ENCODE results near the gene HDAC7. TPM values are rescaled to one million over a fixed set of nuclear protein-coding genes. Genes with fewer than 3 reads are reported as not detected.

The HDAC7 gene
- total and polyA plus RNA-seq, 5 donors from 2014 or later, result 14.0 to 163 (median 15.4) TPM

GRCh38 chr12:47824635-47825034, 4.9 kb upstream of the HDAC7 start:
- H3K27me3 Mint-ChIP-seq, result no peaks in the 10 kb centered on the region
- ATAC-seq (ENCODE audit: low read depth in 2 of 2) (no peak), DNase-seq (no peak)
- H3K4me3 Mint-ChIP-seq, result peak overlapping the region; percentile 43 to 93 (median 73)
- H3K36me3 Mint-ChIP-seq, result no peaks in the 10 kb centered on the region
- Histone ChIP-seq H3K36me3 (ENCODE audit: control insufficient read depth, insufficient read depth, low read length) (no peaks in the 10 kb centered on the region), H3K4me1 (ENCODE audit: control insufficient read depth, insufficient read depth, low read length, poor library complexity, severe bottlenecking) (peaks cover 71% of the 10 kb centered on the region), H3K9me3 (ENCODE audit: control insufficient read depth in 2 of 2, low read length in 2 of 2) (no peaks in the 10 kb centered on the region), H3K27ac (ENCODE audit: insufficient read depth, low read length, poor library complexity, severe bottlenecking) (peak overlapping the region; percentile 74), H3K27me3 (ENCODE audit: control insufficient read depth, insufficient read depth, low read length) (no peaks in the 10 kb centered on the region), H3K4me3 (ENCODE audit: low read depth, low read length) (peak overlapping the region; percentile 37)
- H3K27ac Mint-ChIP-seq, result peak overlapping the region; percentile 92 to 97 (median 93)
- H3K9me3 Mint-ChIP-seq, result no peaks in the 10 kb centered on the region
- peaks cover 19 to 92% (median 59%) of the 10 kb centered on the region in 4 donors for H3K4me1 Mint-ChIP-seq

DNA sequence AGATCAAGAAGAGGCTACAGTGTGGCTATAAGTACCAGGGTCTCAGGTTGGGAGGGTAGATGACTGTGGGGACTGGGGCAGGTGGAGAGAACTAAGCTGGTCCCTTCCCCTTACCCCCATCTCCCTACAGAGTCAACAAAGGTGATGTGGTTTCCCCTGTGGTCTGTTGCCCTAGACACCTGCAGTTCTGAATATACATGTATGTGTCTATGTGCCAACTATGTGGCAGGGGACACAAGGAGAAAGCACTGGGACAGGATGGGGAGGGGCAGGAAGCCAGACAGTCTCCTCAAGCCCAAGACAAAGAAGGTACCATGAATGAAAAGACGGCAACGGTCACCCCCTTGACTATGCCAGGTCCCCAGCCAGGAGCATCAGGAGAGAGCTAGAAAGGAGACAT, 4.5 kb upstream of the HDAC7 start:
- peak overlapping the region; percentile 43 to 93 (median 73) for H3K4me3 Mint-ChIP-seq
- no peaks in the 10 kb centered on the region for H3K36me3 ChIP-seq (ENCODE audit: control insufficient read depth, insufficient read depth, low read length)
- peaks cover 67% of the 10 kb centered on the region for H3K4me1 ChIP-seq (ENCODE audit: control insufficient read depth, insufficient read depth, low read length, poor library complexity, severe bottlenecking)
- DNase-seq (peak in 2 of 3 donors; percentile 57 to 87), ATAC-seq (ENCODE audit: low read depth in 2 of 2) (peak; percentile 23 to 43)
- peak overlapping the region; percentile 37 for H3K4me3 ChIP-seq (ENCODE audit: low read depth, low read length)
- H3K9me3 Mint-ChIP-seq, result no peaks in the 10 kb centered on the region
- no peaks in the 10 kb centered on the region for H3K9me3 ChIP-seq (ENCODE audit: control insufficient read depth in 2 of 2, low read length in 2 of 2)
- H3K27me3 Mint-ChIP-seq, result no peaks in the 10 kb centered on the region
- H3K36me3 Mint-ChIP-seq, result no peaks in the 10 kb centered on the region
- H3K27ac ChIP-seq (ENCODE audit: insufficient read depth, low read length, poor library complexity, severe bottlenecking), result peak overlapping the region; percentile 74
- H3K27ac Mint-ChIP-seq, result peak overlapping the region; percentile 92 to 97 (median 93)
- H3K4me1 Mint-ChIP-seq, result peaks cover 19 to 87% (median 57%) of the 10 kb centered on the region in 4 donors
- H3K27me3 ChIP-seq (ENCODE audit: control insufficient read depth, insufficient read depth, low read length), result no peaks in the 10 kb centered on the region

DNA sequence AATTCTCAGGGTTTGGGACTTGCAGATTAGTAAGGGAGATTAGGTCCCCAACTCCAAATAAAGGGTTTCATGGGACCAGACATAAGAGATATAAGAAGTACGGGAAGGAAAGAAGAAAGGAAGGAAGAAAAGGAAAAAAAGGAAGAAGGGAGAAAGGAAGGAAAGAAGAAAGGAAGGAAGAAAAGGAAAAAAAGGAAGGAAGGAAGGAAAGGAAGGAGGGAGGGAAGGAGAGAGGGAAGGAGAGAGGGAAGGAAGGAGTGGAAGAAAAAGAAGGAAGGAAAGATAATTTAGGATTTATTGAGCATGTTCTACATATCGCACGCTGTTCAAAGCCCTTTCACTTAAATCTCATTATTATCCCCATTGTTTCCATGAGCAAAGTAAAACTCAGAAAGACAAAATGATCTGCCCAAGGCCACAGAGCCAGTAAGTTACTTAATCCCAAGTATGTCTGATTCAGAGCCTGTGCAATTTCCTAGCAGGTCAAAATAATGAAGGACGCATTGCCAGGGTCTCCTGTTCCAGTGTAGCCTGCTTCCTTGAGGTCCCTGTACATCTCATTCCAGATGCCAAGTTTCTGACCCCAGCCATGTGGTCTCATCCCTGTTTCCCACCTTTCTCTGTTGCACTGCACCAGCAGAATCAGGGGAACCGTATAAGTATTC, 3.9 kb upstream of the HDAC7 start:
- Histone ChIP-seq H3K27me3 (ENCODE audit: control insufficient read depth, insufficient read depth, low read length) (no peaks in the 10 kb centered on the region), H3K27ac (ENCODE audit: insufficient read depth, low read length, poor library complexity, severe bottlenecking) (peak overlapping the region; percentile 74), H3K4me1 (ENCODE audit: control insufficient read depth, insufficient read depth, low read length, poor library complexity, severe bottlenecking) (peaks cover 64% of the 10 kb centered on the region), H3K4me3 (ENCODE audit: low read depth, low read length) (peak overlapping the region; percentile 37), H3K9me3 (ENCODE audit: control insufficient read depth in 2 of 2, low read length in 2 of 2) (no peaks in the 10 kb centered on the region), H3K36me3 (ENCODE audit: control insufficient read depth, insufficient read depth, low read length) (no peaks in the 10 kb centered on the region)
- no peak for DNase-seq
- no peaks in the 10 kb centered on the region for H3K9me3 Mint-ChIP-seq
- no peak for ATAC-seq (ENCODE audit: low read depth in 2 of 2)
- H3K4me1 Mint-ChIP-seq, result peaks cover 19 to 82% (median 52%) of the 10 kb centered on the region in 4 donors
- peak overlapping the region; percentile 43 to 93 (median 73) for H3K4me3 Mint-ChIP-seq
- H3K36me3 Mint-ChIP-seq, result no peaks in the 10 kb centered on the region
- peak overlapping the region; percentile 92 to 97 (median 95) for H3K27ac Mint-ChIP-seq
- no peaks in the 10 kb centered on the region for H3K27me3 Mint-ChIP-seq

GRCh38 chr12:47822863-47823262, 3.2 kb upstream of the HDAC7 start:
- Histone ChIP-seq H3K9me3 (ENCODE audit: control insufficient read depth in 2 of 2, low read length in 2 of 2) (no peaks in the 10 kb centered on the region), H3K4me3 (ENCODE audit: low read depth, low read length) (no peak overlapping the region), H3K27me3 (ENCODE audit: control insufficient read depth, insufficient read depth, low read length) (no peaks in the 10 kb centered on the region), H3K27ac (ENCODE audit: insufficient read depth, low read length, poor library complexity, severe bottlenecking) (peak overlapping the region; percentile 42), H3K36me3 (ENCODE audit: control insufficient read depth, insufficient read depth, low read length) (no peaks in the 10 kb centered on the region), H3K4me1 (ENCODE audit: control insufficient read depth, insufficient read depth, low read length, poor library complexity, severe bottlenecking) (peaks cover 64% of the 10 kb centered on the region)
- Mint-ChIP-seq H3K36me3 (no peaks in the 10 kb centered on the region), H3K9me3 (no peaks in the 10 kb centered on the region), H3K4me1 (peaks cover 19 to 82% (median 51%) of the 10 kb centered on the region in 4 donors), H3K27me3 (no peaks in the 10 kb centered on the region), H3K4me3 (peak overlapping the region in 1 of 4 donors; percentile 93), H3K27ac (peak overlapping the region; percentile 70 to 97 (median 95))
- ATAC-seq (ENCODE audit: low read depth in 2 of 2), result no peak
- DNase-seq, result no peak

DNA sequence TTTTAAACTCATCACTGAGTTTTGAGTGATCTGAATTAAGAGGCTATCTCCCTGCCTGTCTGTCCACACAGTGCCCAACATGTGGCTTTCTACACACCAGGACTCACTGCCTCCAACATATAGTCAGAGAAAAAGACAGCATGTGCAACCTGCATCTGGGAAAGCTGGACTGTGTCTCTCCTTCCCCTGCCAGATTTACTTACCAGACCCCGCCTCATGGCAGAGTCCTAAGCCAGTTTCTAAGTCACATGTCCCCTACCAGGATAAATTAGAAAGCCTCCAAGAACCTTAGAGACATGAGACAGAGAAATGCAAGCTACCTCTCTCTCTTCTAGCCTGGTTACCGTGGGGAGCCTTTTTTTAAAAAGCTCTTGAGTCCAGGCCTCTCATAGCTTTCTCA, 2.7 kb upstream of the HDAC7 start:
- H3K27me3 ChIP-seq (ENCODE audit: control insufficient read depth, insufficient read depth, low read length), result no peaks in the 10 kb centered on the region
- peak overlapping the region; percentile 20 to 93 (median 53) for H3K4me3 Mint-ChIP-seq

GRCh38 chr12:47821346-47821706, 1.6 kb upstream of the HDAC7 start:
- H3K36me3 ChIP-seq (ENCODE audit: control insufficient read depth, insufficient read depth, low read length), result no peaks in the 10 kb centered on the region
- no peak overlapping the region for H3K27ac ChIP-seq (ENCODE audit: insufficient read depth, low read length, poor library complexity, severe bottlenecking)
- Mint-ChIP-seq H3K4me1 (peaks cover 19 to 84% (median 57%) of the 10 kb centered on the region in 4 donors), H3K36me3 (no peaks in the 10 kb centered on the region), H3K9me3 (no peaks in the 10 kb centered on the region), H3K4me3 (peak overlapping the region; percentile 90 to 93 (median 92)), H3K27me3 (no peaks in the 10 kb centered on the region), H3K27ac (peak overlapping the region; percentile 92 to 94 (median 93))
- H3K4me3 ChIP-seq (ENCODE audit: low read depth, low read length), result no peak overlapping the region
- H3K27me3 ChIP-seq (ENCODE audit: control insufficient read depth, insufficient read depth, low read length), result no peaks in the 10 kb centered on the region
- H3K4me1 ChIP-seq (ENCODE audit: control insufficient read depth, insufficient read depth, low read length, poor library complexity, severe bottlenecking), result peaks cover 69% of the 10 kb centered on the region
- H3K9me3 ChIP-seq (ENCODE audit: control insufficient read depth in 2 of 2, low read length in 2 of 2), result no peaks in the 10 kb centered on the region
- DNase-seq, result no peak
- no peak for ATAC-seq (ENCODE audit: low read depth in 2 of 2)

More for the DNA sequence above, 2.7 kb upstream of the HDAC7 start:
- ATAC-seq (ENCODE audit: low read depth in 2 of 2), result no peak
- Histone ChIP-seq H3K36me3 (ENCODE audit: control insufficient read depth, insufficient read depth, low read length) (no peaks in the 10 kb centered on the region), H3K4me3 (ENCODE audit: low read depth, low read length) (no peak overlapping the region), H3K27ac (ENCODE audit: insufficient read depth, low read length, poor library complexity, severe bottlenecking) (peak overlapping the region; percentile 42), H3K9me3 (ENCODE audit: control insufficient read depth in 2 of 2, low read length in 2 of 2) (no peaks in the 10 kb centered on the region), H3K4me1 (ENCODE audit: control insufficient read depth, insufficient read depth, low read length, poor library complexity, severe bottlenecking) (peaks cover 68% of the 10 kb centered on the region)
- Mint-ChIP-seq H3K9me3 (no peaks in the 10 kb centered on the region), H3K27ac (peak overlapping the region; percentile 70 to 97 (median 95)), H3K4me1 (peaks cover 19 to 84% (median 55%) of the 10 kb centered on the region in 4 donors), H3K27me3 (no peaks in the 10 kb centered on the region), H3K36me3 (no peaks in the 10 kb centered on the region)
- DNase-seq, result no peak

DNA sequence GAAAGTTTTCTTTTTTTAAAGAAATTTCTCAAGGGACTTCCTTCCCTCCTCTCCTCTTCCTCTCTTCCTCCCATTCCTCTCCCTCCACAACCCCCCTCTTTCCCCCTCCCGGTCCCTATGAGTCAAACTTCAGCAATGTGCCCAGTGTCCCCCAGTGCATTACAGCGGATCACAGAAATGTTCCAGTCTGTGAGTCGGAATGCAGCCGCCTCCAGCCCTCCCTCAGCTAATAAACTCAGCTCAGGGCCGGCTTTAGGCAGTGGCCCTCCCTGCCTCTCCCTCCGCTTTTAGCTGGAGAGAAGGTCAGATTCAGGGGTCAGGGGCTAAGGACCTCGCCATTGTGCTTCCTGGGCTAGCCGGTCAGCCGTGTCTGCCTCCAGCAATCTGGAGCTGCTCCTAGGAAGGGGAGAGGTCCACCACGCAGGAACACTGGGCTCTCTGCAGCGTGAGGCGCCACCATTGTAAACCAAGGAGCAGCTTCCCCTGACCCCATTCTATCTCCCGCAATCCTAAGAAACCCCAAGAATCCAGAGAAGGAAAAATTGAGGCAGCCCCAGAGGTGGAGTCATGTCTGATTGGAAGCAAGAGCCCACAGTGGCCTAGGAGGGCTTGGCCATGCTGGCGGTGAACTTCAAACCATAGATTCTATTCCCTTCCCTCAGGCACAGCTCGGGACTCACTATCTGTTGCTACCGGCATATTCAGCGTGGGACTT, 1.1 kb upstream of the HDAC7 start:
- Mint-ChIP-seq H3K36me3 (no peaks in the 10 kb centered on the region), H3K4me1 (peaks cover 19 to 85% (median 60%) of the 10 kb centered on the region in 4 donors), H3K27ac (peak overlapping the region; percentile 93 to 98 (median 94)), H3K27me3 (no peaks in the 10 kb centered on the region), H3K4me3 (peak overlapping the region; percentile 90 to 93 (median 92)), H3K9me3 (no peaks in the 10 kb centered on the region)
- no peaks in the 10 kb centered on the region for H3K9me3 ChIP-seq (ENCODE audit: control insufficient read depth in 2 of 2, low read length in 2 of 2)
- H3K36me3 ChIP-seq (ENCODE audit: control insufficient read depth, insufficient read depth, low read length), result no peaks in the 10 kb centered on the region
- ATAC-seq (ENCODE audit: low read depth in 2 of 2) (no peak), DNase-seq (no peak)
- H3K4me3 ChIP-seq (ENCODE audit: low read depth, low read length), result peak overlapping the region; percentile 65
- H3K4me1 ChIP-seq (ENCODE audit: control insufficient read depth, insufficient read depth, low read length, poor library complexity, severe bottlenecking), result peaks cover 69% of the 10 kb centered on the region
- H3K27ac ChIP-seq (ENCODE audit: insufficient read depth, low read length, poor library complexity, severe bottlenecking), result peak overlapping the region; percentile 97
- no peaks in the 10 kb centered on the region for H3K27me3 ChIP-seq (ENCODE audit: control insufficient read depth, insufficient read depth, low read length)
